Measurements from ENCODE around the gene CDR2L.

DNA sequence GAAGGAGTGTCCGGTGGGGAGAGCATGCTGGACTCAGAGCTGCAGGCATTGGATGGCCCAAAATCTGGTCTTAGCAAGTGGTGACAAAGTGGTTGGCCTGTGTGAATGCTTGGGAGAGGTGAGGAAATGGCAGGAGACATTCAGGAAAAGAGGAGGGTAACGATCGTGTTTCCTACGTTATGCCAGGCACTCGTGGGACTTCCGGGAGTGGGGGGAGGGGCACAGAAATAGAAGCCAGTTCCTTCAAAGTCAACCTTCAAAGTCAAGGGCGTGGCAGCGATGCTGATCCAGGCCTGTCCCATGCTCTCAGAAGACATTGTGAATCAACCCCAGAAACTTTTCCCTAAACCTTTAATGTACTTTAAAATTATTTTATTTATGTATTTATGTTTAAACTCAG lies 47.9 kb upstream of the CDR2L start:
- TF ChIP-seq CTCF (IDR thresholded peaks at IDR 0.05; ENCODE audit: low read length) (no peak), EZH2 (optimal IDR thresholded peaks at IDR 0.05; ENCODE audit: low read depth, low read length) (no peak)
